Epithelial cell of proximal tubule (primary cell): ENCODE results near the gene MTTP. TPM values are rescaled to one million over a fixed set of nuclear protein-coding genes. Genes with fewer than 3 reads are reported as not detected.

ENCODE experiments used
- DNase-seq: peaks from one replicate; pipeline ENCODE4 v3.0.0-alpha.2; 2011; ENCODE audit warnings: low read depth
- H3K4me3 ChIP-seq: 2 replicates; pipeline ENCODE4 v1.5.1; 2011; ENCODE audit warnings: low read depth, mild to moderate bottlenecking, low read length
- total RNA-seq: library from RNA; depleted of rRNA; stranded (reverse); fragments of >200 nt; gene quantifications from 2 replicates; pipeline ENCODE4 v1.2.3, GENCODE V29; 2015
- TF ChIP-seq, protein P1 (sequence below): conservative IDR thresholded peaks from 2 replicates; pipeline ENCODE4 v1.5.1; 2012; ENCODE audit warnings: low read depth, mild to moderate bottlenecking, low read length

The MTTP gene
- total RNA-seq, 1 donor from 2014 or later, result not detected

DNA sequence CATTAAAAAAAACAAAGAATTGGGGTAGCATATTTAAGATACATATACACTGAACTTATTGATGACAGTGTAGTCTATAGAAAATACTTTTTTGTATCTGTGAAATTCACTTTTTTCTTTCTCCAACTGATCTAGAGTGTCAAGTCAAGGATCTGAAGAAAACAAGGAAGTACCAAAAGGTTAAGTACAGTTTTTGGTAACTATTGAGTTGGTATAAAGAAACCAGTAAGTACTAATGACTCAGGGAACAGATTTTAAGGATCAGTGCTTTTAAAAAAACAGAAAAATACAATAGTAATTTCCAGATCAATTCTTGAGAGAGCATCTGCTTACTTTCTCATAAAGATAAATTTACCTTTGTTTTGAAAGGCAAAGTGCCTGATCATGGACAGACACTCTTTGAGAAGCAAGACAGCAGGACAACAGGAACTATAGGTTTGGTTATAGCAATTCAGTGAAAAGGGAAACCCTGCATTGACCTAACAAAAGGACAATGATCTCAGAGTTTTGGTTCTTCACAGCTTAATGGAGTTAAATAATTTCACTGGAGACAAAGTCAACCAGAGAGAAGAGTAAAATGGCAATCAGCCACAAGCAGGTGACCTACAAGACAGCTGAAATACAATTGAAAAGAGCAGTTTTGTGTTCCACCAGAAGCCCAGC is 34.2 kb upstream of the MTTP start:
- H3K4me3 ChIP-seq, result no peak overlapping the region
- TF ChIP-seq, protein P1, sequence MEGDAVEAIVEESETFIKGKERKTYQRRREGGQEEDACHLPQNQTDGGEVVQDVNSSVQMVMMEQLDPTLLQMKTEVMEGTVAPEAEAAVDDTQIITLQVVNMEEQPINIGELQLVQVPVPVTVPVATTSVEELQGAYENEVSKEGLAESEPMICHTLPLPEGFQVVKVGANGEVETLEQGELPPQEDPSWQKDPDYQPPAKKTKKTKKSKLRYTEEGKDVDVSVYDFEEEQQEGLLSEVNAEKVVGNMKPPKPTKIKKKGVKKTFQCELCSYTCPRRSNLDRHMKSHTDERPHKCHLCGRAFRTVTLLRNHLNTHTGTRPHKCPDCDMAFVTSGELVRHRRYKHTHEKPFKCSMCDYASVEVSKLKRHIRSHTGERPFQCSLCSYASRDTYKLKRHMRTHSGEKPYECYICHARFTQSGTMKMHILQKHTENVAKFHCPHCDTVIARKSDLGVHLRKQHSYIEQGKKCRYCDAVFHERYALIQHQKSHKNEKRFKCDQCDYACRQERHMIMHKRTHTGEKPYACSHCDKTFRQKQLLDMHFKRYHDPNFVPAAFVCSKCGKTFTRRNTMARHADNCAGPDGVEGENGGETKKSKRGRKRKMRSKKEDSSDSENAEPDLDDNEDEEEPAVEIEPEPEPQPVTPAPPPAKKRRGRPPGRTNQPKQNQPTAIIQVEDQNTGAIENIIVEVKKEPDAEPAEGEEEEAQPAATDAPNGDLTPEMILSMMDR, result no peak
- peak; percentile 60 for DNase-seq

DNA sequence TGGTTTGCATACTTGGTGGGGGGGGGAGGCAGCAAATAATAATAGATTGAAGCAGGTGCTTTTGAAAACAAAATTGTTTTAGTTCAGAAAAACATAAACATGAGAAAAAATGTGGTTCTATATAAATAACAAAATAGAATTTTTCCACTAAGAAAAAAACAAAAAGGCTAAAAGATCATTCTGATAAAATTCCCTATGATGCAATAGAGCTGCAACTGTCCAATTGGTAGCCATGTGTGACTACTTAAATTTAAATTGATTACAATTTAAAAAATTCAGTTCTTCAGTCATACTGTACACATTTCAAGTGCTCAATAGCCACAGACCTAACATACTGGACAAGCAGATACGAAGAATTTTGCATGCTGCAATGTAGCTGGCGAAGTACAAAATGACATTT is 21.8 kb upstream of the MTTP start:
- no peak for DNase-seq
- H3K4me3 ChIP-seq, result no peak overlapping the region
- TF ChIP-seq, protein P1, result no peak

DNA sequence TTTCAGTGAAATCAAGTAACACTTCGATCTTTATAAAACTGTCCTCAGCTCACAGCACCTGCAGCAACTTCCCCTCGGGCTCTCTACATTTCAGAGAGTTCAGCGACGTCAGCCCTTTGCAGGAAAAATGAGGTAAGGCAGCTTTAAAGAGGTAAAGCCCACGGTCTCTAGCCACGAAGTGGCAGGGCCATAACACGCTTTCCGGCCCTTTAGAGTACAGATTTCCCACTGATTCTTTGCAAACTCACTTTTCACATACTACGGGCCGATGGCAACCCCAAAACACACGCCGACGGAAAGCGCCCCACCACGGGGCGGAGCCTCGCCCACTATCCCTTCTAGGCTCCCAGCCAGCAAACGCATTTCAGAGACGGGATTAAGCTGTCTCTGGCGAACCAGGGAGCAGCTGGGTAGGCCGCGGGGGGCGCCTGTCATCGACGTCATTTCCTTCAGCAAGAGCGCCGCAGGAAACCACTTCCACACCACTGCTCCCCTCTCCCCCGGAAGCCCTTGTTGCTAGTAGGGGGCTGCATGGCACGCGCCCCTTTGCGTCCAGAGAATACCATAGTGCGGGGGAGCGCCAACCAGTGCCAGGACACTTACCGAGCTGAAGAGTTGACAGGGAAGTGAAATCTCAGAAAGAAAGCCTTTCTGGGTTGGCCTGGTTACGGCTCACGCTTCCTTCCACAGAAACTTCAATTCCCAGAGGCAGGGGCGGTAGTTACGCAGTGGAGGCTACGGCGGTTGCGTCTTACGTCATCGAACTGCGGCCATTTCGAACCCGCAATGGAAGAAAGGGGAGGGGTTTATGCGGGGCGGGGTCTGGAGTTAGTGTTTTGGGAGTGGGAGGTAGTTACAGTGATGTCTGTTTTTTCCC is 11.1 kb upstream of the MTTP start, which contains the start of gene TRMT10A:
TSS of gene TRMT10A (minus strand) at position 730 of the 877 bp plus-strand sequence. CDS start 4,701 bp downstream, outside the sequence.
- peak within 1 kb of the TSS; percentile 78 for H3K4me3 ChIP-seq
- peak; percentile 88 for DNase-seq
- TF ChIP-seq, protein P1, result no peak

DNA sequence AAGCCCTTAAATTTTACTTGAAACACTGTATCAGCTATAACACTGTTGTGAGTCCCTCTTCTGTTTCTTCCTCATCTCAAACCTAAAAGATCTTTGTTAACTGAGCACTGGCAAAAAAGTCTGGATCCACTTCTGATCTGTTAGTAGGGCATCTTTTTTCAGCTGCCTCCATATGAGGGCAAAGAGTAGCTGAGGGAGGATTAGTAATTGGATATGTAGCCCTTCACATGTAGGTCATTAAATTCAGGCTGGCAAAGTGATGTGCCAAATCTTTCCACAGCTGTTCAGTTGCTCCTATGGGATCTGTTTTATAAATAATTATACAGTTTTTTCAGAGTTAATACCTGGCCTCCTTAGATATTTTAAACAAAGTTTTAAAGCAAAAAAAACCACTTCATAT is 9.7 kb upstream of the MTTP start:
- DNase-seq, result no peak
- TF ChIP-seq, protein P1, result no peak
- no peak overlapping the region for H3K4me3 ChIP-seq

DNA sequence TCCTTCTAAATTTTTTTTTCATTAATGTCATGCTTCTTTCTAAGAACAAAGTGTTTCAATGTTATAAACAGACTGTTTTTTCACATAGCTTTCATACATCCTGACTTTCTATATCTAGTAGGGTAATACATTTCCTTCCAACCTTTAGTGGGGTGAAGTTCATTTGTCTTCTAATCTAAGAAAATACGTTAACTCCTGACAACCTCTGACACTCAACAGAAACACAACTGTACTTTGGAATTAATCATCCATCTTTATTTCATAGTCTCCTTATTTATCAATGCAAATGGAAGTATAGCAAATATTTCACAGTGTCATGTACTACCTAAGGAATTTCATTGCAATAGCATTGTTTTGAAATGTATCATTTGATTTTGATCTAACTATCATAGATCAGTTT is 2.7 kb upstream of the MTTP start:
- TF ChIP-seq, protein P1, result no peak
- no peak overlapping the region for H3K4me3 ChIP-seq
- no peak for DNase-seq

DNA sequence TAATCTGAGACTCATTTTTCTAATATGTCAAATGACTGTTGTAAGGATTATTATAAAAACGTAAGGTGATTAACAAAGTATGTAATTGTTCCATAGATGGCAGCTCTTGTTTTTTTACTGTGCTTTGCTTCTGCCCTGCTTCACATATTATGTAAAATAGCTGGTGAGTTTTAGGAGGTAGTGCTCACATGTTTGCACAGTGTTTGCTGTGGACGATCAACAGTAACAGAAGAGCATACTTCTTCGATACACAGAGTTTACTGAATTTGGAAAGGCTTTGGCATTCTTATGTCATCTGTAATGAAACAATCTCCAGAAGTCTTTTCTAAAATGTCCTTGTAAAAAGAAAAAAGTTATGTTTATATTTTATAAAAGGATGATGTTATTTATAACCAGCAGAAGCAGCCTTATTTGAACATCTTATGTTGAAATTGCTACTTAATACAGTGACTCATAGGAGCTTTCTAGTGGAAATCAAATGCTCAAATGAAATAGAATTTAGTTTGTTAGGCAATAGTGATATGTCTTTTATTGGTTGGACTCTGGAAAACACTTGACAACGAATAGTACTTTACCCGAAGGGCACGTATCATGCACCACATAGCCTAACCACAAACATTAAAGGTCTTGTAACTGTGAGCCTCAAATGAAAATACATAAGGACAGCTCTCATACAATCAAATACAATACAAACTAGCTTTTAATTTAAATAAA is 1.9 kb upstream of the MTTP start:
- no peak overlapping the region for H3K4me3 ChIP-seq
- TF ChIP-seq, protein P1, result no peak
- DNase-seq, result no peak
